ENCODE data around the gene ZNF683.

ZNF683 gene

GRCh38 chr1:26323382-26323781, 49.2 kb downstream of the ZNF683 start:
- TF ChIP-seq, protein P1, sequence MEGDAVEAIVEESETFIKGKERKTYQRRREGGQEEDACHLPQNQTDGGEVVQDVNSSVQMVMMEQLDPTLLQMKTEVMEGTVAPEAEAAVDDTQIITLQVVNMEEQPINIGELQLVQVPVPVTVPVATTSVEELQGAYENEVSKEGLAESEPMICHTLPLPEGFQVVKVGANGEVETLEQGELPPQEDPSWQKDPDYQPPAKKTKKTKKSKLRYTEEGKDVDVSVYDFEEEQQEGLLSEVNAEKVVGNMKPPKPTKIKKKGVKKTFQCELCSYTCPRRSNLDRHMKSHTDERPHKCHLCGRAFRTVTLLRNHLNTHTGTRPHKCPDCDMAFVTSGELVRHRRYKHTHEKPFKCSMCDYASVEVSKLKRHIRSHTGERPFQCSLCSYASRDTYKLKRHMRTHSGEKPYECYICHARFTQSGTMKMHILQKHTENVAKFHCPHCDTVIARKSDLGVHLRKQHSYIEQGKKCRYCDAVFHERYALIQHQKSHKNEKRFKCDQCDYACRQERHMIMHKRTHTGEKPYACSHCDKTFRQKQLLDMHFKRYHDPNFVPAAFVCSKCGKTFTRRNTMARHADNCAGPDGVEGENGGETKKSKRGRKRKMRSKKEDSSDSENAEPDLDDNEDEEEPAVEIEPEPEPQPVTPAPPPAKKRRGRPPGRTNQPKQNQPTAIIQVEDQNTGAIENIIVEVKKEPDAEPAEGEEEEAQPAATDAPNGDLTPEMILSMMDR (IDR thresholded peaks at IDR 0.05; ENCODE audit: control extremely low read depth, extremely low read depth, low read depth, missing control alignments) = no peak
- ChIA-PET POLR2A (interaction anchor here (0.5 to 0.6 kb wide), 2 partner anchors 51 to 1083 kb away, joined by 3 to 5 read pairs; no protein-coding TSS in a partner anchor), CTCF (interaction anchor here (0.9 to 21.1 kb wide), 9 partner anchors 8 to 197 kb away, joined by 3 to 690 read pairs (median 17); partner anchors contain the start of genes SH3BGRL3, UBXN11 and ZNF593)
- no peak for DNase-seq (ENCODE audit: extremely low spot score)

DNA sequence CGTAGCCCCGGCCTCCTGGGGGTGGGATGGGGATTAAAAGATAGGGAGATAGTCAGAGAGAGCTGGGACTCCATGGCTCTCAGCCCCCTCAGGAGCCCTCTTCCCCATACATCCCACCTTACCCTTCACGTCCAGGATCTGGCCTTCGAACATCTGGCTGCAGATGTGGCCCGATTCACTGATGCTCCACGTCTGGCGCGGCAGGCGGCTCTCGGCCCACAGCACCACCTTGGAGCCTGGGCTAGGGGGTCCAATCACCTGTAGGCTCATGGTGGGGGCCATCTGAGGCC, 50.6 kb downstream of the ZNF683 start:
- ChIA-PET POLR2A (interaction anchor here (1.0 to 1.6 kb wide), 3 partner anchors 8 to 37 kb away, joined by 3 to 4 read pairs (median 3); no protein-coding TSS in a partner anchor), CTCF (interaction anchor here (0.7 to 21.1 kb wide), 42 partner anchors 9 to 448 kb away, joined by 3 to 690 read pairs (median 6); partner anchors contain the start of genes C1orf232, CEP85, CNKSR1 and DHDDS)
- TF ChIP-seq, protein P1 (IDR thresholded peaks at IDR 0.05; ENCODE audit: control extremely low read depth, extremely low read depth, low read depth, missing control alignments) = no peak
- no peak for DNase-seq (ENCODE audit: extremely low spot score)

DNA sequence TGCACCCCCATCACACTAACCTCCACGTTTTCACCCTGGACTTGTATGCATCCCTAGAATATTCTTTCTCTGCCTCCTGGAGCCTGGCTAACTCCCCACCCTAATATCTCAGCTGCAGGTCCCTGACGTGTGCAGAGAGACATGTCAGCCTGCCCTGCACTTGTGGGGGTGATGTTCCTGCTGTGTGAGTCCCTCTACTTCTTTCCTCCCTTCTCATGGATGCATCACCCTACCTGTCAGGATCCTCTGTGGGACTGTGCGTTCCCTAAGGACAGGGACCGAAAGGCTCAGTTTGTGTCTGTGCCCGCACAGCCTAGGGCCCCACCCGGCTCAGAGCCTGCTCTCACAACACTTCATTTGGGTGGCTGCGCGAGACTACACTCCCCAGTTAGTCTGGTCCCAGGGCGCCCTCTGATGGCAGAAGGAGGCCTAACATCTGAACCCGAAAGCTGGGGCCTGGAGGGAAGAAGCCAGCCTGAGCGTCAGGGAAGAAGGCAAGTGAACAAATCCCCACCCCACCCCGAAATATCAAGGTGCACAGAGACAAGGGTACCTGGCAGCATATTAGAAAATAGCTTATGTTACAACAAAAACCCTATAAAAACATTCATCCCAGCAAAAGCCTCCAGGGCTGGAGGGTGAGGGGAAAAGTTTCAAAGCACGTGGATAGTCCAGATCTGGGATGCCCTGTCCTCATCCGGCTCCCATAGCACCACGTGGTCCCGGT, 51.1 kb downstream of the ZNF683 start:
- ChIA-PET POLR2A (interaction anchor here (0.6 to 1.6 kb wide), 4 partner anchors 8 to 494 kb away, joined by 3 to 4 read pairs (median 3); no protein-coding TSS in a partner anchor), CTCF (interaction anchor here (0.7 to 21.1 kb wide), 42 partner anchors 10 to 447 kb away, joined by 3 to 690 read pairs (median 6); partner anchors contain the start of genes C1orf232, CEP85, CNKSR1 and DHDDS)
- DNase-seq (ENCODE audit: extremely low spot score) = peak; percentile 87
- TF ChIP-seq, protein P1 (IDR thresholded peaks at IDR 0.05; ENCODE audit: control extremely low read depth, extremely low read depth, low read depth, missing control alignments) = peak; percentile 96

DNA sequence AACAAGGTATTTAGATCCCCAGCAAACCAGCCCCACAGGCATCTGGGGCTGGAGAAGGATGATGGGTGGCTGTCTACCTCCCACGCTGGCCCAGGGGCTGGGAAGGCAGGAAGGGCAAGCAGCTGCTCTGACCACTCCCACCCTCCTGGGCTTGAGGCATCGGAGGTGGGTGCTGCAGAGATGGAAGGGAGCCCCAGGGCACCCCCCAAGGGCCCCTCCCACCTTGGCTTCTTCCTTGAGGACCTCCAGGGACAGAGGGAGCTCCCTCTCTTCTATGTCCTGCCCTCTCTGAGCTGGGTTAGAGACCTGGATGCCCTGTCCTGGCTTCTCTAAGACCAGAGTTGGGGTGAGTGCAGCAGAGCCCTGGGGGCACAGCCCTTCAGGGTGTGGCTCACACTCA, 51.7 kb downstream of the ZNF683 start:
- no peak for DNase-seq (ENCODE audit: extremely low spot score)
- TF ChIP-seq, protein P1 (IDR thresholded peaks at IDR 0.05; ENCODE audit: control extremely low read depth, extremely low read depth, low read depth, missing control alignments) = no peak
- POLR2A ChIA-PET = interaction anchor here (0.6 to 1.6 kb wide), 4 partner anchors 9 to 495 kb away, joined by 3 to 4 read pairs (median 3); no protein-coding TSS in a partner anchor

DNA sequence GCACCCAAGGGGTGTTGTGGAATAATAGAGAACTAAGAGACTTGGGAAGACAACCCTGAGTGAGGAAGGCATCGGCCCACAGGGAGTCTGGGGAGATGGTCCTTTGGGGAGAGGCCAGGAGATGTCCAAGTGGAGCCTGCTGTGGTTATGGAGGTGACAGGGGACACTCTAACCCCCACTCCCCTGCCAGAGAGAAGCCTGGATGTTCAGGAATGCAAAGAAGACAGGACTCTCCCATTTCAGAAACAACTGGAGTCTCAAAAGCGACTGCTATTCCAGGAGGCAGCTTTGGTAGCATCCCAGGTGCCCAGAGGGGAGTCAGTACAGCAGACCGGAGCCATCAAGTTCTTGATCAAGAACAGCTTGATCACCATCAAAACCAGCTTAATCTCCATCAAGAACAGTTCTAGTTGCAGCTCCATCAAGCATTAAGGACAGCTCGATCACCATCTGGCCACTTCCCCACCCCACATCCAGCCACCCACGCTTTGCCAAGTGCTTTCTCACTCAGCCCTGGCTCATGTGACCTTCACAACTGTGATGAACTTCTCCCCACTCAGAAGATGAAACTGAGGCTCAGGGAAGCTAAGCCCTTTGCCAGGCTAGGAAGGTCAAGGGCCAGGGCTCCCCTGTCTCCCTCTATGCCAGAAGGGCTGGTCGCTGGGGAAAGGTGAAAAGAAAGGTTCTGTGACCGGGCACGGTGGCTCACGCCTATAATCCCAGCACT, 54.0 kb downstream of the ZNF683 start:
- CTCF ChIA-PET = interaction anchor here (0.7 to 21.1 kb wide), 12 partner anchors 8 to 149 kb away, joined by 3 to 690 read pairs (median 4); partner anchors contain the start of genes CEP85, SH3BGRL3 and ZNF593
- POLR2A ChIA-PET = interaction anchor here (0.6 to 3.0 kb wide), 10 partner anchors 12 to 84 kb away, joined by 3 to 13 read pairs (median 4); partner anchors contain the start of genes CEP85, SH3BGRL3 and UBXN11
- peak; percentile 56 for DNase-seq (ENCODE audit: extremely low spot score)
- TF ChIP-seq, protein P1 (IDR thresholded peaks at IDR 0.05; ENCODE audit: control extremely low read depth, extremely low read depth, low read depth, missing control alignments) = no peak

More for the DNA sequence above, 51.7 kb downstream of the ZNF683 start:
- CTCF ChIA-PET = interaction anchor here (1.1 to 21.1 kb wide), 20 partner anchors 10 to 286 kb away, joined by 3 to 690 read pairs (median 11); partner anchors contain the start of genes C1orf232, CEP85, SH3BGRL3 and UBXN11

All from GM10248 (cell line).